AML-193 (cell line): ENCODE measurements around the gene AGA.

Experiments used
- DNase-seq, 2 experiments: peaks; one replicate each; lab custom pipeline; 2025; lab: John Stamatoyannopoulos, UW

AGA gene

DNA sequence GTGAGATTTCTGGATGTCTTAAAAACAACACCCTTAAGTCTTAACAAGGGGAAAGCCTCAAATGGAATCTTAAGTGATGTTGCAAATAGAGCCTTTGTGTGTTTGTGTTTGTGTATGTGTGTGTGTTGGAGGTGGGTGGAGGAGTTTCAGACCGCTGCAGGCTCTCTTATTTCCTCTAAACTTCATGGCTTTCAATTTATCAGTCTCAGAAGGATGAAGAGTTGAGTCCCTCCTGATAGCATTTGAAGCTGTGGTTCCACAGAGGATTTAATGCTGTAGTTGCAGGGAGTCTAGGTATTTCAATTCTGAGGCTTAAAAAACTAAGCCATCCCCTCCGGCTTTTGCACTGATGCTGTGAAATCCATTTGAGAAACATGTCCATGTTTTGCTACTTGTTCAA is 4.3 kb upstream of the AGA start:
- no peak for DNase-seq

DNA sequence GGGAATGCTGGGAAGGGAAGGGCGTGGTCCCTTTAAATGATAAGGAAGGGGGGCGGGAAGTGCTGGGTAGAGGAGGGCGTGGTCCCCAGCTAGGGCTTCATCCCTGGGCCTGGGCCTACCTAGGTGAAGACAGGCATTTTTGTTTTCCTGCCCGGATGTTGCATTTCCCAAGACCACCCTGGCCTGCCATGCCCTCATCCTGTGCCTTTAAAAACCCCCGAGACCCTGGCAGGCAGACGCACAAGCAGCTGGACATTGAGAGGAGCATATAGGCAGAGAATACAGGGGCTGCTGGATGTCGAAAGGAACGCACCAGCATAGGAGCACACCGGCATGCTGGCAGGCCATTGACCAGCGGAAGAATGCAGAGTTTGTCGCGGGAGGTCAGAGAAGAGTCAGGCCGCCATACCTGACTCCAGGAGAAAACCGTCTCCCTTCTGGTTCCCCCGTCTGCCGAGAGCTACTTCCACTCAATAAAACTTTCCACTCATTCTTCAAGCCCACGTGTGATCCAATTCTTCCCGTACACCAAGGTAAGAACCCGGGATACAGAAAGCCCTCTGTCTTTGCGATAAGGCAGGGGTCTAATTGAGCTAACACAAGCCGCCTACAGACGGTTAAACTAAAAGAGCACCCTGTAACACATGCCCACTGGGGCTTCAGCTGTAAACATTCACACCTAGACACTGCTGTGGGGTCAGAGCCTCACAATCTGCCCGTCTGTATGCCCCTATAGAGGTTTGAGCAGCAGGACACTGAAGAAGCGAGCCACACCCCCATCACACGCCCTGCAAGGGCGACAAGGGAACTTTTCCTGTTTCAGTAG is 2.9 kb upstream of the AGA start:
- no peak for DNase-seq

DNA sequence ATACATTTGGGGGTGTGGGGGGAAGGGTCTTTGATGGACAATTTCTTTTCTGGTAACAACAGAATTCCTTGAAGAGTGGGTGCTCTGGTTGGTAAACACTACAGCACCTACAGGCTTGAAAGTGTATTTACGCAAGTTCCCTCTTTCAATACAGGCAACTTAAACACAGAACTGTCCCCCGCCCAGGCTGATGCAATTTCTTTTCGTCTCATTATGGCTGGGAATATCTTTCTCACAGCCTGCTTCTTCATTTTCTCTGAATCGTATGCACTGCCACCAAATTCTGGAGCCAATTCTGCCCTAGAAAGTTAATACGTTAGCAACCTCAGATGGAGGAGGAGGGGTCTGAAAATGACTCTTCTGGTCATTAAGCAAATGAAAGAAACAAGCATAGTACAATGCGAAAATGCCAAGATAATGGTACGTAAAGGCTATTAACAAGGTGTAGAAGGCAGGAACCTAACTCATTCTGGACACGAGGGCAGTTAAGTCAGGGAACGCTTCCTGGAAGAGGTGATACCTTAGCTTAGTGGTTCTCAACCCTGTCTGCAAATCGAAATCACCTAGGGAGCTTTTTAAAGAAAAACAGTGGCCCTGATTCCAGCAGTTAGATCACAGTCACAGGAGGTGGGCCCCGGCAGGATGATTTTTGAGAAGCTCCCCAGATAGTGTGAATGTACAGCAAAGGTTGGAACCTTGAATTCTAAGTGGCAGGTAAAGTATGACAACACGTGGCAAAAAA is 1.0 kb downstream of the AGA start:
- DNase-seq: peak; percentile 75 to 80

DNA sequence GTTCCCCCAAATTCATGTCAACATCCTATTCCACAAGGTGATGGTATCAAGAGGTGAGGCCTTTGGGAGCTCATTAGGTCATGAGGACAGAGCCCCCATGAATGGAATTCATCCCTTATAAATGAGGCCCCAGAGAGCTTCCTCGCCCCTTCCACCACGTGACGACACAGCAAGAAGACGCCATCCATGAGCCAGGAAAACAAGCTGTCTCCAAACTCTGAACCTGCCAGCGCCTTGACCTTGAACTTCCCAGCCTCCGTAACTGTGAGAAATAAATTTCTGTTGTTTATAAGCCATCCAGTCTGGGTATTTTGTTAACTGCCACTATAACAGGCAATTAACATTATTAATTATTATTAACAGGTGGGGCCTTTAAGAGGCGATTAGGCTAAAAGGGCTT is 5.8 kb downstream of the AGA start:
- DNase-seq: no peak

DNA sequence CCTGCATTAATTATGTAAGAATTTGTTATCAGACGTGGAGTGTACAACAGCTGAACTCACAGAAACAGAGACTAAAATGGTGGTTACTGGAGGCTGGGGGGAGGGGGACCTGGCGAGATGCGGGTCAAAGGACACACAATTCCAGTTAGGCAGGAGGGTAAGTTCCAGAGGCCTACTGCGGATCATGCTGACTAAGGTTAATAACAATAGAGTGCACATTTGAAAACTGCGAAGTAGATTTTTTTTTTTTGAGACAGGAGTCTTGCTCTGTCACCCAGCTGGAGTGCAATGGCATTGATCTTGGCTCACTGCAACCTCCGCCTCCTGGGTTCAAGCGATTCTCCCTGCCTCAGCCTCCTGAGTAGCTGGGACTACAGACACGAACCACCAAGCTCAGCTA is 7.6 kb downstream of the AGA start:
- no peak for DNase-seq

DNA sequence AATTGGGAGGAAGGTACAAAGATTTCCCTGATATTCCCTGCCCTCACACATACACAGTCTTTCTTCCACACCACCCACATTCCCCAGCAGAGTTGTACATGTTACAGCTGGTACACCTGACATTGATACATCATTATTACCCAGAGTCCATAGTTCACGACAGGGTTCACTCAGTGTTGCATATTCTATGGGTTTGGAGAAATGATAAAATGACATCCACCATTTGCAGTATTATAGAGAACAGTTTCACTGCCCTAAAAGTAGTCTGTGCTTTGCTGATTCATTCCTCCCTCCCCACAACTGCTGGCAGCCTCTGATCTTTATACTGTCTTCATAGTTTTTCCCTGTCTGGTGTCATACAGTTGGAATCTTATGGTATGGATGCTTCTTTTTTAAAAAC is 15.0 kb downstream of the AGA start:
- no peak for DNase-seq

DNA sequence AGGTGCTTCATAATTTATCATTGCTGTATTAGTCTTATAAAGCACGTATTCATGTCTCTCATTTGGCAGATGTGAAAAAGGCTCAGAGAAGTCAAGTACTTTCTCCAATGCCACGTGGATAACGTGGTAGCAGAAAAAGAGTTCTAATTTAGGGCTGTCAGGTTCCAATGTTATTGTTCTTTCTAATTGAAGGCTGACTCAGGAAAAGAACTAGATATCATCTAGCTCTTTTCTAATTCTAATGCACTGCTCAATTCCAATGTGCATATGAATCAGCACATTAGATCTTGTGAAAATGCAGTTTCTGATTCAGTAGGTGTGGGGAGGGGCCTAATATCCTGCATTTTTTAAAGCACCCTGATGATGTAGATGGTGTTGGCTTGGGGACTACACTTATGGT is 22.8 kb downstream of the AGA start:
- DNase-seq: no peak

DNA sequence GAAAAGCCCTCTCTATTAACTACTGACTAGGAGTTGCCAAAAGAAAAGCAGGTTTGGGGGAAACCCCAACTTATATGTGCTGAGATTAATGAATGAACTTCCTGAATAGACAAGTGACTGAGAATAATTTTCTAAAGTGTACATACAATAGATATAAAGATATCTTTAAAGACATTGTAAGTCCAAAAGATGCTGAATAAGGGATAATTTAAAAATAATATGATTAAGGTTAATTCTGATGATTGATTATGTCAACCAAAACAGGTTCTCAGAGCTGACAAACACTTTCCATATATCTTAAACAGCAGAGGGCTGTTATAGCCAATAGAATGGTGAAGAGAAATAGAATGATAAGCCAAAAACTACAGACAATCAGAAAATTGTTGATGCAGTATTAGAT is 28.6 kb downstream of the AGA start:
- no peak for DNase-seq

DNA sequence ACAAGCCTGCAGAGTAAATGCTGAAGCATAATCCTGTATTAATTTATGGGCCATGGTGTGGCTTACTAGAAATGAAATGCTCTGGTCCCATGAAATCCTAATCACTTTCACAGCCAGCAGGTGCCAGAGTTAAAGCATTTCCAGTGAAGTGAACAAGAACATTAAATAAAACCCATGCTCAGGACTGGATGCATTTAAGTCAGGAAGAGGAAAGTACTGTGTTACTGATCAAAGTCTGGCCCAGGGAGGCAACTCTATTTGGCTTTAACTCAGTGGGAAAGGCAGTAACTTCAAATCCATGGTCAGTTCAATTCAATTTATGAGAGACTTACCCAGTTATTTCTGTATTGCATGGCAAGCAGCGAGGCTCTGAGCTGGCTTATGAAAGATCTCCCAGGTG is 29.2 kb downstream of the AGA start:
- no peak for DNase-seq

DNA sequence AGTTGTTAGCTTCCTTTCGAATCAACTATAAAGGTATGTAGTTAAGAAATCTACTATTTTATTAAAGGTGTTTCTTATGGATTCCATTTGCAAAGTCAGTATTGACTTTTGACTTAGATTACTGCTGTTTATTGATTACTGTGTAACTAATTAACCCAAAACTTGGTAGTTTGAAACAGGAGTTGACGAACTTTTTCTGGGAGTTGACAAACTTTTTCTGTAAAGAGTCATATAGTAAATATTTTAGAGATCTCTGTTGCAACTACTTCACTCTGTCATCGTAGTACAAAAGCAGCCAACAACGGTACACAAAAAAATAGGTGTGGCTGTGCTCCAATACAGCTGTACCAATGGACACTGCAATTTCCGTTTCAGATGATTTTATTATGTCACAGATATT is 30.2 kb downstream of the AGA start:
- DNase-seq: no peak

DNA sequence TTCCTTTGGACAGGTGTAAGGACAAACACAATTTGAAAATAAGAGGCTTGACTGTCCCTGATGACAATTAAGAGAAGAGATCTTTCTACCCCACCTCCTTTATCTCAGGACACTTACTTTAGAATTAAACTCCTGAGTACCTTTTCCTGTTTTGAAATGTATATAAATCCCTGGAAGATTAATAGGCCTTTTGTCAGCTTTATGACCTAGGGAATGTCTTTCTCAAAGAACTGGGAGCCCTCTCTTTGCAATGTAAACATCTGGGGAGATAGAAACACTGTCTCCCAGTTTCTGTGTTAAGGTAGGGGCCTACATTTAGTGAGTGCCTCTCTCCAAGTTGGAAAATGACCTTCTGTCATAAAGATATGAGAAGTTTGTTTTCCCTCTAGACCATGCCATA is 31.7 kb downstream of the AGA start:
- DNase-seq: no peak

DNA sequence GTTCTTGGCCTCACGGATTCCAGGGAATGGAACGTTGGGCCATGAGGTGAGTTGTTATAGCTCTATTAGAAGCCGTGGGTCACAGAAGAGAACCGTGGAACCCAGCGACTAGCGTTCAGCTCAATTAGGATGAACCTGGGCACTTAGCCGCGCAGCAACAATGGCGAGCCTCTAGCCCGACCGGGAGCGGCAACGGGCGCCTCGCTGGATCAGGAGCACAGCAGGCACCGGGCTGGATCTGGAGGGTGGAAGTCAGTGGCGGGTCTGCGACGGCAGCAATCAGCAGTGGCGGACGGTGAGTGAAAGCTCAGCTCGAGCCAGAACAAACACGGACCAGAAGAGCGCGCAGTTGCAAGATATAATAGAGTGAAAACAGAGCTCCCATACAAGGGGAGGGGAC is 34.2 kb downstream of the AGA start:
- no peak for DNase-seq

DNA sequence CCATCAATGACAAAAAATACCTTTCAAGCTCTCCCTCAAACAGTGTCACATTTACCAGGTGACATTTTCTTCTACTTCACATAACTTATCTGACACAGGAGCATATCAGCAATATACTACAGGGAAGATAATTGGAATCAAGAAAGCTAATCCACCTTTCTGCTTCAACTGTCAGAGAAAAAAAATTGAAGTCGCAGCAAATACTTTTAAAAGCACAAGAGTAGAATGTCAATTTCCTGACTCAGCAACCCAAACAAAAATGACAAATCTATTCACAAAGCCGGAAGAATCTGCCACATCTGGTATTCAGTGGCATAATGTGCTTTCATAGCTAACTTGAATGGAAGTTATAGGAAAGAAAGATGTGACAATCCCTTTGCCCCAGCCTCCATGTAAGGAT is 36.7 kb downstream of the AGA start:
- DNase-seq: no peak

DNA sequence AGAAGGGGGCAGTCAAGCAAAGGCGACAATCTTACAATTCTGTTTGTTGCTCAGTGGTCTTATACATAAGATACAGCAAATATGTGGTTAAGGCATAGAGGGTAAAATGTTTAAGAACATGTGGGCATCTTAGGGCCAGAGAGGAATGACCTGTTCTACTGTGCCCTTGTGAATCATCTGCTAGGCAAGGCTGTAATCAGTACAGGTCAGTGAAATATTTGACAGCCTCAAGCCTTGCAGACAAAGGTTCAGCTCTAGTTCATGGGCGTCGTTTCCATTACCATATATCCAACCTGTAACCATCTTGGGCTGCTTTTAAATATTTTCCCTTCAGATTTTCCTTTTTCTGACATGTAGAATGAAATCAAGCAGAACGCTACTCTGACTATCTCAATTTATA is 37.3 kb downstream of the AGA start:
- DNase-seq: no peak

DNA sequence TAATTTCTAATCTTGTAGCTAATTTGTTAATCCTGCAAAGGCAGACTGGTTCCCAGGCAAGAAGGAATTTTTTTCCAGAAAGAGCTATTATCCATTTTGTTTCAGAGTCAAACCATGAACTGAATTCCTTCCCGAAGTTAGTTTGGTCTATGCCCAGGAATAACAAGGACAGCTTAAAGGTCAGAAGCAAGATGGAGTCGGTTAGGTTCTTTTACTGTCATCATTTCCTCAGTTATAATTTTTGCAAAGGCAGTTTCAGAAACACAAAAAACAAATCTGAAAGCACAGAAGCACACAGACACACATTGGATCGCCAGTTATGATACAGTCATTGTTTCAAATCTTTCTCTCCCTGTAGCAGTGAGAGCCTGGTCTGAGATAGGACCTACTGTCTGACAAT is 37.9 kb downstream of the AGA start:
- DNase-seq: no peak

DNA sequence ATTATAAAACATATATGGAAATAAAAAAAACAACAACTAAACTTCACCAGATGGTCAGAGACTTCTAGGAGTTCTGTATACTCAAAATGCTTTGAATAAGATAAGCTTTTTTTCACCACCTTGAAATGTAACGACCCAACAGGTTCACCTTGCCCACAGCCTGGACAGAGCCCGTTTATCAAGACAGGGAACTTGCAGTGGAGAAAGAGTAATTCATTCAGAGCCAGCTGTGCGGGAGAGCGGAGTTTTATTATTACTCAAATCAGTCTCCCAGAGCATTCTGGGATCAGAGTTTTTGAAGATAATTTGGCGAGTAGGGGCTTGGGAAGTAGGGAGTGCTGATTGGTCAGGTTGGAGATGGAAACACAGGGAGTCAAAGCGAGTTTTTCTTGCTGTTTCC is 38.5 kb downstream of the AGA start:
- DNase-seq: no peak

DNA sequence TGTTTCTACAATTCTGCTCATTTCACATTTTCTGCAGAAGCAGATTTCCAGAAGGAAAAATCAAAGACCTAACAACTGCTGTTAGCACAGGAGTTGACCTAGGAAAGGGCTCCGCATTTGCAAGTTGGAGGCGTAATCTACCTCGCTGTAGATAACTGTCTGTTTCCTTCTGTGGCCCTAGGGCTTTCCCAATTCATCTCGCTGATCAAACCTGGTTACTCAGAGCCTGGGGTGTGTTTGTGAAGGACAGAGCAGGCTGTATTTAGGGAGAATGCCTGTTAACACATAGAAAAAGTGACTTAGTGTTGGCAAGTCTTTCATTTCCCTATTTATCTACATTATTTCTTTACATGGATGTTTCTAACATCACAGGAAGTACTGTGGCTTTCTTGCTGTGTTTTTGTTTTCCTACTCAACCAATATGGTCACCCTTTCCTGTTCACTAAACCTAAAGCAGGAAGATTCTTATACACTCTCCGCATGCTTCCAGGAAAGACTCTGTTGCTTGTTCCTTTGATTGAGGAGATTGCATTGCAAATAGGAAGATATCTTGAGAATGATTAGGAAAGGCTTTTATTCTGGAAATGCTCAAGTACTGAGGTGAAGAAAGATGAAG is 40.5 kb downstream of the AGA start:
- no peak for DNase-seq

DNA sequence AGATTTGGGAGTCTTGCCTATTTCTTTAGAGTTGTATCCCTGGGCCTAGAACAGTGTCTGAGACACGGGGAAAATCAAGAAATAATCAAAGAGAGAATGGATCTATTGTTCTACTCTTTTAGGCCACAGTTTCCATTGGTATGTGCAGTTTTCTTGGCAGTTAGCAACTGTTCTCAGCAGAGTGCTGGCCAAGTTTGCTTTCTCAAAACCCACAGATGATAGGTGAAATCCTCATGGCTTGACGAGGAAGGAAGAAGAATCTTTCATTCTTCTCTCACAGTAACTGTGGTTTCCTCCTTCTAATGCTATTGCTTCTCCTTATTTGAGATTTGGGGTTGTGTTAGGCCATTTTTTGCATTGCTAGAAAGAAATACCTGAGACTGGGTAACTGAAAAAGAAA is 42.2 kb downstream of the AGA start:
- no peak for DNase-seq

DNA sequence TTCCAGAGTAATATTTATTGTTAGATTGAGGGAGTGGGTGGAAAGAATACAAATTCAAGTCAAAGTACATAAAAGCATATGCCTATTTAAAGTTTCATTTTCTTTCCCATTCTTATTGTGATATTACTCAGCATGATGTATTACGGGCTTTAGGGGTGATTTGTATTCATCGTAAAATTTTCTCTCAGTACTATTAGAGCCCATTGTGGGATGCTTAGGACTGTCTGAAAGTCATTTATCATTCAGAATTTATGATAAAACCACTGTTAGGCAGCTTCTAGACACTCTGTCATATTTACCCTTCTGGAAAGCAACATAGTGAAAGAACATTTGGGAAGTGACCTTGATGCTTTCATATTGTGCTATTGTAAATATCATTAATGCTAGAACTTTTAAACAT is 45.9 kb downstream of the AGA start:
- DNase-seq: no peak

DNA sequence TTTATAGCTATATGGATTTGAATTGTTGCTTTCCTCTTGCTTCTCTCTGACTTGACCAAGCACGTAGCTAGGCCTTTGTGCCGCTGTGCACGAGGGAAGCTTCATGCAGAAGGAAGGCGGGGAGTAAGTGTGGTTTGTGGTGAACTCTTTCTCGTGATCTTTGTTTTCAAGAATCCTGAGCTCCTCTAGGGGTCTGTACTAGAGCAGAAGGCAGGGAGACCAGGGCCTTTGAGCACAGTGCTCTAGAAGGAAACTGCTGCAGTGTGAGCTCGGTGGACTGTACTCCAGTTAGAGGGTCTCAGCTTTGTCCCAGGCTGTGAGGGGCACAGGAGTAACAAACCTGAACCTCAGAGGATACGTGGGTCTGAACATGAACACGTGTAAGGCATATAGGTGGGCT is 49.0 kb downstream of the AGA start:
- DNase-seq: no peak

DNA sequence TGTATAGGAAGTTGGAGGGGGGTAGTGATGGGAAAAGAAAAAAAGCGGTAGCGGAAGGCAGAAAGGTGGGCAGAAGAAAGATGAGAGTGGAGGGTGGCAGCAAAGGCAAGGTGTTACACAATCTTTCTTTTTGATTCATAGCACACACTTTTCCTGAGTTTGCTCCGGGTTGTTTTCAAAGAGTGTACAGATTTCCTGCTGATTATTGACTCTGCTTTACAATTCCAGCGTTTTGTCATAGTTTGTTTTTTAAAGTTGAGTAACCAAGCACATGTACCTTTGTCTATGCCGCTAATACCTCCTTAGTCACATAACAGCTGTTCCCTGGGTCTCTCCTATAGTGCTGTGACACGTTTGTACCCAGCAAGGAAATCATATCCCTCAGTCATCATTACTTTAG is 50.3 kb downstream of the AGA start:
- no peak for DNase-seq

DNA sequence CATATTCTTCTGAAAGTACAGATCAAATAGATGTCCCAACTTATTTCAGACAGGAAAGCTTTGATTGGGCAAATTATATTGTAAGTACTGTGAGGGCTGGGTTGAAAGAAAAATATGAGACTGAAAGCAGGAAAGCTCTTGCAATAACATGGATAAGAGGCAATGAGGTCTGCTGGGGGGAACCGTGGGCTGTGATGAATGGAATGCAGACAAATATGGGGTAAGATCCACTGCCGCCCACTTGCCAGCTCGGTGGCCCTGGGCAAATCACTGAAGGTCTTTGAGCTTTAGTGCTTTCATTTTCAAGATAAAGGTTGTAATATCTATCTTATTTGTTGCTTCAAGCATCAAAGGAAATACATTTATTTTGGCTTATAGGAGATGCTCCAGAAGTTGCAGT is 51.0 kb downstream of the AGA start:
- DNase-seq: no peak

DNA sequence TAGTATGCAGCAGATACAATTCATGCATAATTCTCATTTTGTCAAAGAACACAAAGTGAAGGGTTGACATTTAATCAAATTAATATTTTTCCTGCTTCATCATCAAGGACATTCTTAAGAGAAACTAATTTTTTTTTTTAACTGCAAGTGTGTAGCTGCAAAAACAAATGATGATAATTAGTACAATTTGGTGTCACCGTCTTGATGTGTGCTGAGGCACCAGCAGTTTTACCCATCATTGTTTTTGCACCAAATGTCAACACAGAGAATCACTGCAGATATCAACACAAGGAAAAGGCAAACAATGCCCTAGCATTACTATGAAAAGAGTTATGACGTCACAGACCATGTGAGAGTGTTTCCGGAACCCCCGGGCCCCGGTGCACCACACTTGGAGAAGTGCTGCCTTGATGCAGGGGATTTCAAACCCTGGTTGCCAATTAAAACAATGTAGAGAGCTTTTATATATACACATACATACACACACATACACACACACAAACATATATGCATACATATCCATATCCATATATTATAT is 55.9 kb downstream of the AGA start:
- no peak for DNase-seq
